ENCODE measurements around the gene NCF4. TPM values are rescaled to one million over a fixed set of nuclear protein-coding genes. Genes with fewer than 3 reads are reported as not detected.

NCF4 gene
- total RNA-seq, 2 experiments from 2014 or later, result 59.9 to 60.1 TPM

GRCh38 chr22:36923131-36923788, 62.5 kb downstream of the NCF4 start:
- Mint-ChIP-seq H3K4me3 (no peak overlapping the region), H3K4me1 (peaks cover 31% of the 10 kb centered on the region), H3K27me3 (peaks cover 20% of the 10 kb centered on the region), H3K36me3 (ENCODE audit: low read depth) (no peaks in the 10 kb centered on the region), H3K27ac (no peak overlapping the region), H3K9me3 (no peaks in the 10 kb centered on the region)
- no peak for DNase-seq
- CTCF ChIA-PET, result no interaction called here
- POLR2A ChIA-PET, result no interaction called here

- Mint-ChIP-seq H3K4me1 (peaks cover 31% of the 10 kb centered on the region), H3K4me3 (no peak overlapping the region), H3K9me3 (no peaks in the 10 kb centered on the region), H3K27me3 (peaks cover 13% of the 10 kb centered on the region), H3K27ac (no peak overlapping the region), H3K36me3 (ENCODE audit: low read depth) (no peaks in the 10 kb centered on the region)
- DNase-seq, result no peak
- CTCF ChIA-PET, result no interaction called here
- POLR2A ChIA-PET, result interaction anchor here (0.8 kb wide), 1 partner anchor 10 kb away, joined by 3 read pairs; no protein-coding TSS in a partner anchor
These were observed 63.4 kb downstream of the NCF4 start for GRCh38 chr22:36924151-36924698.

- Mint-ChIP-seq H3K4me1 (peaks cover 31% of the 10 kb centered on the region), H3K4me3 (no peak overlapping the region), H3K9me3 (no peaks in the 10 kb centered on the region), H3K27ac (no peak overlapping the region), H3K27me3 (peaks cover 7% of the 10 kb centered on the region), H3K36me3 (ENCODE audit: low read depth) (no peaks in the 10 kb centered on the region)
- ChIA-PET POLR2A (no interaction called here), CTCF (no interaction called here)
- no peak for DNase-seq
These were observed 64.8 kb downstream of the NCF4 start for GRCh38 chr22:36925388-36926290.

GRCh38 chr22:36926309-36926708, 65.5 kb downstream of the NCF4 start:
- Mint-ChIP-seq H3K27ac (no peak overlapping the region), H3K9me3 (no peaks in the 10 kb centered on the region), H3K4me1 (peaks cover 26% of the 10 kb centered on the region), H3K36me3 (ENCODE audit: low read depth) (no peaks in the 10 kb centered on the region), H3K4me3 (no peak overlapping the region), H3K27me3 (peaks cover 5% of the 10 kb centered on the region)
- no peak for DNase-seq
- ChIA-PET POLR2A (interaction anchor here (0.7 kb wide), 1 partner anchor 64 kb away, joined by 3 read pairs; no protein-coding TSS in a partner anchor), CTCF (interaction anchor here (1.0 kb wide), 1 partner anchor 70 kb away, joined by 3 read pairs; no protein-coding TSS in a partner anchor)

- Mint-ChIP-seq H3K9me3 (no peaks in the 10 kb centered on the region), H3K4me3 (no peak overlapping the region), H3K27me3 (peaks cover 5% of the 10 kb centered on the region), H3K4me1 (peaks cover 25% of the 10 kb centered on the region), H3K27ac (no peak overlapping the region), H3K36me3 (ENCODE audit: low read depth) (no peaks in the 10 kb centered on the region)
- POLR2A ChIA-PET, result interaction anchor here (0.7 kb wide), 1 partner anchor 65 kb away, joined by 3 read pairs; no protein-coding TSS in a partner anchor
- no peak for DNase-seq
- CTCF ChIA-PET, result interaction anchor here (1.0 kb wide), 1 partner anchor 71 kb away, joined by 3 read pairs; no protein-coding TSS in a partner anchor
These were observed 66.1 kb downstream of the NCF4 start for GRCh38 chr22:36926721-36927435.

Other genes with a start within 250 kb of the NCF4 start
- gene CACNG2, start 157.3 kb upstream of the NCF4 start, total RNA-seq, result not detected
- gene IFT27, start 84.9 kb upstream of the NCF4 start, total RNA-seq, result 10 to 100 TPM; 28.3 to 29.5 TPM
- gene PVALB, start 44.0 kb upstream of the NCF4 start, total RNA-seq, result not detected
- 1 to 10 TPM; 2.3 to 3.0 TPM for gene CSF2RB, start 52.6 kb downstream of the NCF4 start, total RNA-seq
- gene TST, start 158.4 kb downstream of the NCF4 start, total RNA-seq, result 1 to 10 TPM; 7.2 to 8.3 TPM
- 10 to 100 TPM; 29.6 to 32.7 TPM for gene MPST, start 158.7 kb downstream of the NCF4 start, total RNA-seq
- 10 to 100 TPM; 34.5 to 36.3 TPM for gene KCTD17, start 190.7 kb downstream of the NCF4 start, total RNA-seq
- gene TMPRSS6, start 248.7 kb downstream of the NCF4 start, total RNA-seq, result 10 to 100 TPM; 14.0 to 14.7 TPM

Data from activated CD4-positive, alpha-beta memory T cell treated with anti-CD3 and anti-CD28 coated beads, Interleukin-2, amount 10 ng/mL, durations not matched to agents 7 days and 5 days (primary cell).